Keratinocyte (primary cell): ENCODE results near the gene AIG1.

Experiments
- EZH2 ChIP-seq: IDR thresholded peaks from one replicate; pipeline ENCODE4 v1.6.1; 2012; ENCODE audit warnings: inconsistent platforms, mild to moderate bottlenecking, low read length, moderate library complexity
- TF ChIP-seq, protein P1 (sequence below), 3 experiments: IDR thresholded peaks in 1 of 3; conservative IDR thresholded peaks in 1 of 3; optimal IDR thresholded peaks in 1 of 3; 2 replicates in 2 of 3; 3 replicates in 1 of 3; pipeline versions ENCODE3 to v1.5.1; 2011; ENCODE audit warnings: low read length in 3 of 3, mild to moderate bottlenecking in 3 of 3, moderate library complexity in 2 of 3, control low read depth in 1 of 3, inconsistent platforms in 1 of 3; ENCODE audit not compliant: insufficient read depth in 2 of 3; ENCODE audit errors: extremely low read depth in 1 of 3

DNA sequence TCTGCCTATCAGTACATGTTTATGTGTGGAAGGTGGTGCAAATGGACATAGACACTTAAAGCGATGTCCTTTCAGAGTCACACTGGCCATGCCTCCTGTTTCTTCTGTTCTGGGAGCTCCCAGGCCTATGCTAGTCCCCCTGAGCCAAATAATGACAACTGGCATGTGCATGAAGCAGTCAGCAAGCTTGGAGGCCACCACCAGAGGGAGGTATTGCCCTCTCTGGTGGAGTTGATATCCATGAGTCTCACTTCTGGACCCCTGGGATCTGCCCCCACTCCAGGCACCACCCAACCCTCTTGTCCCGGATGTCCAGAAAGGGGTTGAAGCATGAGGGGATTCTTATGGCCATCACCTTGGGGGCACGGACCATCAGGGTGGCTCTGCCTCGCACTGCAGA is 172.2 kb downstream of the AIG1 start:
- TF ChIP-seq, protein P1, sequence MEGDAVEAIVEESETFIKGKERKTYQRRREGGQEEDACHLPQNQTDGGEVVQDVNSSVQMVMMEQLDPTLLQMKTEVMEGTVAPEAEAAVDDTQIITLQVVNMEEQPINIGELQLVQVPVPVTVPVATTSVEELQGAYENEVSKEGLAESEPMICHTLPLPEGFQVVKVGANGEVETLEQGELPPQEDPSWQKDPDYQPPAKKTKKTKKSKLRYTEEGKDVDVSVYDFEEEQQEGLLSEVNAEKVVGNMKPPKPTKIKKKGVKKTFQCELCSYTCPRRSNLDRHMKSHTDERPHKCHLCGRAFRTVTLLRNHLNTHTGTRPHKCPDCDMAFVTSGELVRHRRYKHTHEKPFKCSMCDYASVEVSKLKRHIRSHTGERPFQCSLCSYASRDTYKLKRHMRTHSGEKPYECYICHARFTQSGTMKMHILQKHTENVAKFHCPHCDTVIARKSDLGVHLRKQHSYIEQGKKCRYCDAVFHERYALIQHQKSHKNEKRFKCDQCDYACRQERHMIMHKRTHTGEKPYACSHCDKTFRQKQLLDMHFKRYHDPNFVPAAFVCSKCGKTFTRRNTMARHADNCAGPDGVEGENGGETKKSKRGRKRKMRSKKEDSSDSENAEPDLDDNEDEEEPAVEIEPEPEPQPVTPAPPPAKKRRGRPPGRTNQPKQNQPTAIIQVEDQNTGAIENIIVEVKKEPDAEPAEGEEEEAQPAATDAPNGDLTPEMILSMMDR (optimal IDR thresholded peaks at IDR 0.05 in 1 of 3, IDR thresholded peaks at IDR 0.05 in 1 of 3, conservative IDR thresholded peaks at IDR 0.05 in 1 of 3; ENCODE audit: extremely low read depth in 1 of 3, insufficient read depth in 2 of 3, low read length in 3 of 3) = peak; percentile 70 to 91 (median 80)
- TF ChIP-seq EZH2 = no peak
